Kidney capillary endothelial cell (primary cell): ENCODE results near the gene ZNF341.
"Not testable (repeated sequence)": the region's sequence is repeated elsewhere in the genome, so short reads cannot be mapped to it uniquely, and the experiment has no call there.

Experiments used
- DNase-seq: peaks from one replicate; pipeline ENCODE4 v3.0.0-alpha.2; 2018; ENCODE audit warnings: low spot score

Gene ZNF341

DNA sequence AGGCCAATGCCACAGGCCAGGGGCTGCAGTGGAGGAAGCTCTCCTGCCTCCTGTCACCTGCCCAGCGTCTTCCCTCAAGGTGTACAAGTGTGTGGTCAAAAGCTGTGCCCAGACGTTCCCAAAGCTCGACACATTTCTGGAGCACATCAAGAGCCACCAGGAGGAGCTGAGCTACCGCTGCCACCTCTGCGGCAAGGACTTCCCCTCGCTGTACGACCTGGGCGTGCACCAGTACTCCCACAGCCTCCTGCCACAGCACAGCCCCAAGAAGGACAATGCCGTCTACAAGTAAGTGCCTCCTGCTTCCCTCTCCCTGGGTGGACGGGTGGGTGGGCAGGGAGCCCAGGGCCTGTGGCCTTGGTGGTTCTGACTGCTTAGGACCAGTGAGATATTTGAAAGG is 38.2 kb downstream of the ZNF341 start:
- no peak for DNase-seq

DNA sequence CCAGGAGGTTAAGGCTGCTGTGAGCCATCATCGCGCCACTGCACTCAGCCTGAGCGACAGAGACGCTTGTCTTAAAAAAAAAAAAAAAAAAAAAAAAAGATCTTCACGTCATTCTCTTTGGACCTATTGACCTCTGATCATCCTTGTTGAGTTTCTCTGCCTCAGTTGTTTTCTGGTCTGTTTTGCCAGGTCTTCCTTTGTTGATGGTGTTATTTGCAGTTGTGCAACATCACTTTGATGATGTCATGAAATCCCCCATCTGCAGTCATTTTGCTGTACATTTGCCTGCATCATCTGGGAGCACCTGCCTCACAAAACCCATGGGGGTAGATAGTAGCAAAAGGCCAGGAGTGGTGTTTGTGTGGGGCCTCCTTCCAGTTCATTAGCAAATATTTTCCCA is 40.1 kb downstream of the ZNF341 start:
- no peak for DNase-seq

DNA sequence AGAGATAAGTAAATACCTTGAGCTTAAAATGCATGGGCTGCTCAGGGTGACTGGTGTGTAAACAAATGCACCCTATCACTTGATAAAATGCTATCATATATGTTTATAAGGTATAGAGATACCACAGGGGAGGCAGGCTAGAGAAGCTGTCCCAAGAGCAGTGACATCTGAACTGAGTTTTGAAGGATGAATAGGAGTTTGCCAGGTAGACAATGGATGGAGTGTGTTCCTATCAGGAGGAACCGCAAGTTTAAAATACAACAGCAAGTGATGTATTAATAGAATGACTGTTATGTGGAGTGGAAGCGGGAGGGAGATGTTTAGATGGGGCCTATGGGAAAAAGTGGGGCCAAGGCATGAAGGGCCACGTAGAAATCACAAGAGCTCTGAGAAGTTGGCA is 40.6 kb downstream of the ZNF341 start:
- DNase-seq: no peak

DNA sequence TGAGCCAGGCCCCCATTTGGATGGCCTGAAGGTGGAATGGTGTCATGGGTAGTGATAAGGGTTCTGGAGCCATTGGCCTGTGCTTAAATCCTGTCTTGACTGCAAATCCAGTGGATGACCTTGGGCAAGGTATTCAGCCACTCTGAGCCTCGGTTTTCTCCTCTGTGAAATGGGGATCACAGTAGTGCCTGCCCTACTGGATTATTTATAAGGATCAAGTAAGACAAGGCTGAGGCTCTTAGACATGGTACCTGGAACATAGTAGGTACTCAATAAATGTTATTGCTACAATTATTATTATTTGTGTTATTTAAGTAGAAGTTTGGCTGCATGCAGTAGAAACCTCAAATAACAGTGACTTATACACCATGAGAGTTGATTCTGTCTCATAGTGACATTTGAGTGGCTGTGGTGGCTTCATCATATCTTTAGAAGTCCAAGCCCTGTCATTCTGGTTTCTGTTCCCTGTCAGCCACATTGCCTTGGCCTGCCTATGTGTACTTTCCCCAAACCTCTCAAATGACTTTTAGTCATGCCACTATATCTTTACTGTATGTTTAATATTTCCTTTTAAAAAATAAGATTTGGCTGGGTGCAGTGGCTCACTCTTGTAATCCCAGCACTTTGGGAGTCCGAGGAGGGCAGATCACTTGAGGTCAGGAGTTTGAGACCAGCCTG is 41.8 kb downstream of the ZNF341 start:
- no peak for DNase-seq

DNA sequence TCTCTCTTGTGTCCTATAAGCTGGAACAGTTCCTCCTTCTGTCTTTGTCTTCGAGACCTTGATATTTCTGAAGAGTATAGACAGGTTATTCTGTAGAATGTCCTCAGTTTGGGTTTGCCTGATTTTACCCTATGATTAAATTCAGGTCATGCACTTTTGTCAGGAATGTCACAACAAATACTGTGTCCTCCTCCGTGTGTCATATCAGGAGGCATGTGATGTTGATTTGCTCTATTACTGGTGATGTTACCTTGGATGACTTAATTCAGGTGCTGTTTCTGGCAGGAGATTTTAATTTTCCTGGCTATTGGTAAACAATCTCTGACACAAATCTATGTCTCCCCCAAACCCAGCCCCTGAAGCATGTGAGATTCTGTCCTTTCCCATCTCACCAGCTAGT is 46.0 kb downstream of the ZNF341 start:
- DNase-seq: no peak

DNA sequence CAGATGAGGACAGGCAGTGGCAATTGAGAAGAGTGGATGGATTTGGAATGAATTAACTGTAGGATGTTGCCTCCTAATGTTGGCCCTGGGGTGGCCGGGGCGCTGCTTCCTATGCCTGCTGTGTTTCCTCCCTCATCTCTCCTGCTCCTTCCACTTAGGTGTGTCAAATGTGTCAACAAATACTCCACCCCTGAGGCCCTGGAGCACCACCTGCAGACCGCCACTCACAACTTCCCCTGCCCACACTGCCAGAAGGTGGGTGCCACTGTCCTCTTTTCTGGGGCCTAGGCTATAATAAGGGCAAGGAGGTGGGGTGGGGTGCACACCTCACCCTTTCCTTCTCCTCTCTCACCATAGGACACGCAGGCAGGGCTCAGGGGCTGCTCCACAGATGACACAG is 49.3 kb downstream of the ZNF341 start:
- no peak for DNase-seq

DNA sequence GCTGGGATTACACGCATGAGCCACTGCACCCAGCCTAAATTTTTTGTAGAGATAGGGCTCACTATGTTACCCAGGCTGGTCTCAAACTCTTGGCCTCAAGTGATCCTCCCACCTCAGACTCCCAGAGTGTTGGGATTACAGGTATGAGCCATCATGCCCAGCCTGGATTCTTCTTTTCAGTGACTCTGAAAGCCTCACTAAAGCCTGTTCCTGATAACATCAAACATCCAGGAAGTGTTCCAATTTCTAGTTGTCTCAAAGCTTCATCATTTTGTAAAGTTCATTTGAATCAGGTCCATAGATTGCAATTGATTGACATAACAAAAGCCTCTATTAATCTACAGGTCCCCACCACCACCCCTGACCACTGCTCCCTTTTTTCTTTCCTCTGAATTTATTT is 50.1 kb downstream of the ZNF341 start:
- no peak for DNase-seq

DNA sequence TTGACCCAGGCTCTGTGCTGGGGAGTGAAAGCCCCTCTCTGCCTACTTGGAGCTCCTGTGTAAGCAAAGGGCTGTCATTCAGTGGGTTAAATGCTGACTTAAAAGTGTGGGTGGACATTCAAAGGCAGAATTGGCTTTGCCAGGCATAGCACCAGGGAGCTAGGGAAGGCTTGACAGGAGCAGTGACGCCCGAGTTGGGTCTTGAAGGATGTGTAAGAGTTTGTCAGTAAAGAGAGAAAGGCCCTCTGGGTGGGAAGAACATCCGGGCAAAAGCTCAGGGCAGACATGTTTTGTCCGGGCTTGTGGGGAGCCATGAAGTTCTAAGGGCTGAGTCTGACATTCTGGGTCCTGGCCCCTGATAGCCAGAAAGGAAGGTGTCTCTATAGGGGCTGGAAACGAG is 51.5 kb downstream of the ZNF341 start:
- DNase-seq: no peak

DNA sequence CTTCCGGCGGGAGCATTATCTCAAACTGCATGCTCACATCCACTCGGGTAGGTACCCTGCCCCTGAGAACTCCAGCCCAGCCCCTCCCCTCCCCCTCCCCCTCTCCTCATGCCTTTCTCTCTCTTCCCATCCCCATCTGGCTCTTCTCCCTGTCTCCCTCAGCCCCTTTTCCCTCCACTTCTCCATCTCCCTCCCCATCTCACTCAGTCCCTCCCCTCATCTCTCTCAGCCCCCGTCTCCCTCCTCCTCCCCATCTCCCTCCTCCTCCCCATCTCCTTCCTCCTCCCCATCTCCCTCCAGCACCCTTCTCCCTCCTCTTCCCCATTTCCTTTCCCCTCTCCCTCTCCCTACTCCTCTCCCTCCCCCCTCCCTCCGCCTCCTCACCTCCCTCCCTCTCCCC is 52.0 kb downstream of the ZNF341 start:
- DNase-seq: no peak

DNA sequence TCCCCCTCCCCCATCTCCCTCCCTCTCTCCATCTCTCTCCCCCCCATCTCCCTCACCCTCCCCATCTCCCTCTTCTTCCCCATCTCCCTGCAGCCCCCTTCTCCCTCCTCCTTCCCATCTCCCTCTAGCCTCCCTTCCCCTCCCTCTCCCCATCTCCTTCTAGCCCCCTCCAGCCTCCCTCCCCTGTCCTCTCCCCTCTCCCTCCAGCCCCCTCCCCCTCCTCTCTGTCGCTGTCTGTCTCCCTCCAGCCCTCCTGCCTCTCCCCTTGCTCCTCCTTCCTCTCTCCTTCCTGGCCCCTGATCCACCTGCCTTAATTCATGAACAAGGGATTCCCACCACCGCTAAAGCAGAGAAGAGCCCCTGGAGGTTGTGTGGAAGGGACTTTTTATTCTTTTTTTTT is 52.4 kb downstream of the ZNF341 start:
- no peak for DNase-seq

DNA sequence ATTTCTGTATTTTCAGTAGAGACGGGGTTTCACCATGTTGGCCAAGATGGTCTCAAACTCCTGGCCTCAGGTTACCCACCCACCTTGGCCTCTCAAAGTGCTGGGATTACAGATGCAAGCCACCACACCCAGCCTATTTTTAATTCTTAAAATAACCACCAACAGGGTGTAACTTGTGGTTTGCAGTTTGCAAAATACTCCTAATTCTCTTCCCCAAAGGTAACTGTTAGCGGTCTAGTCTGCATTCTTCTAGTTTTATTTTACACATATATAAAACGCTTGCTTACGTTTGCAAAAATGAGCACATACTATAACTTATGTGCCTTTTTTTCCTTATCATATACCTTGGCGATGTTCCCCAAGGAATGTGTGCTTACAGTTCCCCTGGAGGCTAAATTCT is 53.7 kb downstream of the ZNF341 start:
- DNase-seq: no peak

DNA sequence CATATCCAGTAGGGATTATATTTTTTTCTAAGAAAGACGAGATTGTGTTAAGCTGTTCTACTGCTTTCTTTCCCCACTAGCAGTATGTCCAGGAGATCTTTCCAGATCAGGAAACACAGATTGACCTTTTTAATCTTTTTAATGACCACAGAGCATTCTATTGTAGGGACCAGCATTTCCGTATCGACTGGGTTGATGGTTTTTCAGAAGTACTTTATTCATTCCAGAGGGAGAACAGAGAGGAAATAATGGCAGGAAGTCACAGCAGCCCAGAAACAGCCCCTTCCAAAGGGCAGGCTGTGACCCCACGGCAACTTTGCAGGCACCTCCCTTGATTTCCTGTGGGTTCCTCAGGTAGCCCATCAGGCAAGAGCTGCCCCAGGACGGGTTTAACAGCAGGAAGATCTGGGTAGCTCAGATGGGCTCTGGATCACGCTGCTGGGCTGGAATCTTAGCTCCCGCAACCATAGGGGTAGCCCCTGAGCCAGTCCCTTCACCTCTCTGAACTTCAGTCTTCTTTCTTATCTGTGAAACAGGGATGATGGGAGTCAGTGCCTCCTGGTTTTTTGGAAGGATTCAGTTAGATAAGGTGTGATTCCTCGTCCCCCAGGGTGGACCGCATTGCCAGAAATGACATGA is 55.6 kb downstream of the ZNF341 start:
- DNase-seq: no peak

DNA sequence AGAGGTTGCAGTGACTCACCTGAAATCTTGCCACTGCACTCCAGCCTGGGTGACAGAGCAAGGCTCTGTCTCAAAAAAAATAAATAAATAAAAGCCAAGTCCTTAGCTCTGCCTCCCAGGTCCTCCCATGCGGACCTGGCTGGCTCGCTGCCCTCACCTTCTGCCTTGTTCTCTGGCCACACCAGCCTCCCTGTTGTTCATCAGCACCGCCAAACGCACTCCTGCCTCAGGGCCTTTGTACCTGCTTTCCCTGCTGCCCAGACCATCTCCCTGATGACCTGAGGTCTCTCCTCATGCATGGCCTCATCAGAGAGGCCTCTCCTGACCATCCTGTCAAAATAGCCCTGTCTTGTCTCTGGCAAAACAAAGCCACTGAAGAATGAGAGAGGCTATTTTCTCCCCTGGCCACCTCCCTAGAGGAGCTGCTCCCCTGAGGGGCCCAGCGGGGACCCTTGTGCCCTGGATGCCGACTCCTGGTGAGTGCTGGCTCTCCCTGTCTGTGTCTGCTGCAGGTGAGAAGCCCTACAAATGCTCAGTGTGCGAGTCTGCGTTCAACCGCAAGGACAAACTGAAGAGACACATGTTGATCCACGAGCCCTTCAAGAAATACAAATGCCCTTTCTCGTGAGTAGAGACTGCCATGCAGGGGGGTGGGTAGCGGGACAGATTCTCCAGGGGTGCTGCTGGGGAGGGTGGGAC is 56.7 kb downstream of the ZNF341 start:
- no peak for DNase-seq

DNA sequence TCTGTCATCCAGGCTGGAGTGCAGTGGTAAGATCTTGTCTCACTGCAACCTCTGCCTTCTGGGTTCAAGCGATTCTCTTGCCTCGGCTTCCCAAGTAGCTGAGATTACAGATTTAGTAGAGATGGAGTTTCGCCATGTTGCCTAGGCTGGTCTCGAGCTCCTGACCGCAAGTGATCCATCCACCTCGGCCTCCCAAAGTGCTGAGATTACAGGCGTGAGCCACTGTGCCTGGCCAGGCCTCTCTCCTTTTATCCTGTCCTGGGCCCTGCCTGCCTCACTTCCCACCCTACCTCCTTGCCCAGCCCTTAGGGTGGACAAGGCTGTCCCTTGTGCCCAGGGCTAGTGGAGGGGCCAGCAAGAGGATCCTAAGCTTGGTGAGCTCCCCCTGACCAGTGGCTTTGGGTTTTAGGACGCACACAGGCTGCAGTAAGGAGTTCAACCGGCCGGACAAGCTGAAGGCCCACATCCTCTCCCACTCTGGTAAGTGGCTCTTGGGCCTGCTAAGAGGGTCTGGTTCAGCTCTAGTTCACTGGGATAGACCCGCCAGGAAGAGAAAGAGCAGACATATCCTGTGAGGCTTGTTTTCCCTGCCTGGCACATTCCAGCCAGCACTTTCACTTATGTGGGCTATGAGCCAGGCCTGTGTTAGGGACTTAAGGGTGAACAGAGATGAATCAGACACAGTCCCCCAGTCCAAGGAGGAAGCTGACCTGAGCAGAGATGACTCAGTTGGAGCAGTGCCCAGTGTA is 57.5 kb downstream of the ZNF341 start:
- peak; percentile 99 for DNase-seq

DNA sequence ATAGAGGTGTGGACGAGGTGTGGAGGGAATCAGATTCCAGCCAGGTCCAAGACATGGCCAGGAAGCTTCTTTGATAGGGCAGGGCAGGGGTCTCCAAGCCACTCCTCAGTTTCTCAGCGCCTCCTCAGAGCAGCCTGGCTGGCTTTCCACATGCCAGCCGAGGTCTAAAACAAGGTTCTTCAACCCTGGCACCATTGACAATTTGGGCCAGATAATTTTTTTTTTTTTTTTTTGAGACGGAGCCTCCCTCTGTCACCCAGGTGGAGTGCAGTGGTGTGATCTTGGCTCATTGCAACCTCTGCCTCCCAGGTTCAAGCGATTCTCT is 58.0 kb downstream of the ZNF341 start:
- no peak for DNase-seq

DNA sequence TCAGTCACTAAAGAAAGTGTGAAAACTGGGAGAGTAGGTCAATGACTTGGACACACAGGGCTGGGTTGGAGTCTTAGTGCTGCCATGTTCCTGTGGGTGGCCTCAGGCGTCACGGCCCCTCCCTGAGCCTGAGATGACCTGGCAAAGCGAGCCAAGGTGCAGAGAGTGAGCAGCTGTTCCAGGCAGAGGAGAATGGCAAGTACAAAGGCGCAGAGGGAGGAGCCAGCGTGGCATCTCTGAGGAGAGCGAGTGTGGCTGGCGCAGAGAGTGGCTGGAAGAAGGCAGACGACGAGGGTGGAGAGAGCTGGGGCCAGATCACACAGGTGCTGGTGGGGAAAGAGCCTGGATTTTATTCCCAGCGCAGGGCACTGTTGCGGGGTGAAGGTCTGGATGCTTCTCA is 58.8 kb downstream of the ZNF341 start:
- DNase-seq: no peak

DNA sequence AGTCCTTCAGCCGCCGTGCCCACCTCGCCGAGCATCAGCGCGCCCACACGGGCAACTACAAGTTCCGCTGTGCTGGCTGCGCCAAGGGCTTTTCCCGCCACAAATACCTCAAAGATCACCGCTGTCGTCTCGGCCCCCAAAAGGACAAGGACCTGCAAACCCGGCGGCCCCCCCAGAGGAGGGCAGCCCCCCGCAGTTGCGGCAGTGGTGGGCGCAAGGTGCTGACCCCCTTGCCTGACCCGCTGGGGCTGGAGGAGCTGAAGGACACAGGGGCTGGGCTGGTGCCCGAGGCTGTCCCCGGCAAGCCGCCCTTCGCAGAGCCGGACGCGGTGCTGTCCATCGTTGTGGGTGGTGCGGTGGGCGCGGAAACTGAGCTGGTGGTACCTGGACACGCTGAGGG is 59.2 kb downstream of the ZNF341 start:
- no peak for DNase-seq

DNA sequence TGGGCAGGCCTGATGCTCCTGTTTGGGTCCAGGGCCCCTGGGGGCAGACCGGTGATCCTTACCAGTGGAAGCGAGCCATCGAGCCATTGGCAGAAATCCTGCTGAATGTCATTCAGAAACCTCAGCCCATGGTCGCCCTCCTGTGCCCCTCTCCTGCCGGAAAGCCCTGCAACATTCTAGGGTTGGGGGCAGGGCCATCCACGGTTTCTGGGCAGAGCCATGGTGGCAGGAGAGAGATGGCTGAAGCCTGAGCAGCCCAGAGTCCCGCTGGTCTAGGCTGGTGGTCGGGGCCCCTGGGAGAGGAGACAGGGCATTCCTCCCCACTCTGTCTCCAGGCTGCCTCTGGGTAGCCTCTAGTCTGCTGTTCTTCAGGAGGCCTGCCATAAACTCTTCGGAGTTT is 59.7 kb downstream of the ZNF341 start:
- no peak for DNase-seq

DNA sequence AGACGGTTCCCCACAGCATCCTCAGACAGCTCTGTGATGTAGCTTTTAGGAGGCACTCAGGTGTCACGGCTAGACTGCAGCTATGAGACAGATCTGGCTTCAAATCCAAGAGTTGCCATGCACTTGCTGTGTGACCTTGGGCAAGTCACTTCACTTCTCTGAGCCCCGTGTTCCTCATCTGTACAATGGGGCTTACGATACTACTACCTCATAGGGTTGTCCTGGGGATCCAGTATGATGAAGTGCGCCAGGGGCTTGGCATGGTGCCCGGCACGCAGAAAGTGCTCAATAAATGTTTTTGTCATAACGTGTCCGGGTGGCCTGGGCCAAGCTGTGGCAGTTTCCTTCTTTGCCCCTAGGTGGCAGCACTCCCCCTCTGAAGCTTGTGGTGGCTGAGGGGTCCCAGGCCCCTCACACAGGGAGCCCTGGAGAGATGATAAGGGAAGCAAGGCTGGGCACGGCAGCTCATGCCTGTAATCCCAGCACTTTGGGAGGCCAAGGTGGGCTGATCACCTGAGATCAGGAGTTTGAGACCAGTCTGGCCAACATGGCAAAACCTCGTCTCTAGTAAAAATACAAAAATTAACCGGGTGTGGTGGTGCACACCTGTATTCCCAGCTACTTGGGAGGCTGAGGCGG is 60.3 kb downstream of the ZNF341 start:
- DNase-seq: no peak

DNA sequence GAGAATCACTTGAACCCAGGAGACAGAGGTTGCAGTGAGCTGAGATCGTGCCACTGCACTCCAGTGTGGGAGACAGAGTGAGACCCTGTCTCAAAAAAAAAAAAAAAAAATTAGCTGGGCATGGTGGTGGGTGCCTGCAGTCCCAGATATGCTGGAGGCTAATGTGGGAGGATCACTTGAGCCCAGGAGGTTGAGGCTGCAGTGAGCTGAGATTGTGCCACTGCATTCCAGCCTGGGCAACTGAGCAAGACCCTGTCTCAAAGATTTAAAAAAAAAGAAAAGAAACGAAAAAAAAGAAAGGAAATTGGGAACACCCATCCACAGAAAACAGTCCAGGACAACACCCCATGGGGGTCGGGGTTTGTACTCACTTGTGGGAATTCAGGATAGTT is 60.8 kb downstream of the ZNF341 start:
- DNase-seq: not testable (repeated sequence)

DNA sequence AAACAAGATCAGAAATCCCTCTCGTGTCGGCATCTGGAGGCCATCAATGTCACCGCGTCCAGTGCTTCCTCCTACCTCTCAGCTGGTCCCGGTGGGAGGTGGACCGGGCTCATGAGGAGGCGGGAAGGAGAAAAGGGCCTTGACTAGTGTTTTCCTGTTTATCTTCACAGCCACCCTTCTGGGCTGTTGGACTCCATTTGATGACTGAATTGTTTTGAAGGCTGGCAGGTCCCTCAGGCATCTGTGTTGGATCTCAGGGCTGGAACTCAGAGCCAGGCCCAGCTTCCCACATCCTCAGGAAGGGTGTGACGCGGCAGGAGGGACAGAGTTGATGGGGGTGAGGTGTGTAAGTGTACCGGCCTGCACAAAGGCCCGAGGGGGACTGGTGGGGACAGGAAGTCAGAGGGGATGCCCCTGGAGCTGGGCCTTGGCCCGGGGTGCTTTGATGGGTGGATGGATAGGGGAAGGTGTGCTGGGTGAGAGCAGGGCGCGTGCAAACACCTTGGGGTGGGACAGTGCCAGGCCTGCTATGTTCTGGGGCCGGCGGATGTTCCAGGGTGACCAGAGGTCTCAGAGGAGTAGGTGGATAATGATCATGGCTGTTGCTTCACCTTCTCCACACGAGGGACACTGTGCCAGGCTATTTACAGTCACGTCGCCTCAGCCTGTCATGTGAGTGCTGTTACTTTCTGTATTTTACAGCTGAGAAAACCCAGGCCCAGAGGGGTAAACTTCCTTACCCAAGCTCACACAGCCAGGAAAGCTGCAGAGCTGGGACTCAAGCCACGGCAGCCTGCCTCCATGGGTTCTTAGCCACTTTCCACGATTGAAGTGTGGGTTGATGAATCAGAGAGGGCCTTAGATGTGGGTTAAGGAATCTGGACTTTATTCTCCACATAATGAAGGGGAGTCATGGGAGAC is 61.5 kb downstream of the ZNF341 start:
- peak; percentile 76 for DNase-seq
